Vagina (tissue), 2 donors: Measurements from ENCODE around the gene PPFIBP1.

Source experiments
- CTCF ChIP-seq, 3 experiments: fragments of 450-650 bp in 2 of 3; fragments of 200-600 bp in 1 of 3; sonication (generic) in 1 of 3; IDR thresholded peaks; one replicate each; pipeline ENCODE4 v1.5.1; 2017 to 2019; ENCODE audit warnings: antibody characterized with exemption in 3 of 3, mild to moderate bottlenecking in 2 of 3, moderate library complexity in 2 of 3
- POLR2A ChIP-seq, 2 donors: fragments of 450-650 bp; IDR thresholded peaks; one replicate each; pipeline ENCODE4 v1.6.1; 2017; ENCODE audit warnings: antibody characterized with exemption in 2 of 2, mild to moderate bottlenecking in 2 of 2, moderate library complexity in 2 of 2
- POLR2AphosphoS5 ChIP-seq, 2 donors: sonication (generic); formaldehyde crosslinking; IDR thresholded peaks; one replicate each; pipeline ENCODE4 v1.9.0; 2017; ENCODE audit warnings: antibody characterized with exemption in 2 of 2, mild to moderate bottlenecking in 2 of 2, low read depth in 1 of 2; ENCODE audit not compliant: insufficient read depth in 1 of 2

- TF ChIP-seq CTCF (IDR thresholded peaks at IDR 0.05), result no peak
- TF ChIP-seq POLR2A (IDR thresholded peaks at IDR 0.05), result no peak
- no peak for TF ChIP-seq POLR2AphosphoS5 (IDR thresholded peaks at IDR 0.05; ENCODE audit: insufficient read depth in 1 of 2, low read depth in 1 of 2)
Observed at GRCh38 chr12:27478949-27479348, 45.1 kb upstream of the PPFIBP1 start.
